Amniotic stem cell (primary cell): Measurements from ENCODE around the gene PTGDS.

Experiments
- DNase-seq: peaks from one replicate; lab custom pipeline; 2025; lab: John Stamatoyannopoulos, UW

Gene PTGDS

GRCh38 chr9:136973618-136974617, 3.4 kb upstream of the PTGDS start:
- DNase-seq, result no peak

GRCh38 chr9:136974817-136975535, 2.3 kb upstream of the PTGDS start:
- DNase-seq, result no peak

- no peak for DNase-seq
Observed at GRCh38 chr9:136975644-136976043, 1.7 kb upstream of the PTGDS start.

- DNase-seq, result no peak
Observed at GRCh38 chr9:136977649-136978072, 357 bp downstream of the PTGDS start.

- DNase-seq, result no peak
Observed at GRCh38 chr9:136978073-136978864, 965 bp downstream of the PTGDS start.

GRCh38 chr9:136978865-136979544, 1.7 kb downstream of the PTGDS start:
- DNase-seq, result no peak

- DNase-seq, result no peak
Observed at GRCh38 chr9:136979769-136980587, 2.7 kb downstream of the PTGDS start.

GRCh38 chr9:136980669-136981478, 3.6 kb downstream of the PTGDS start:
- no peak for DNase-seq

GRCh38 chr9:136981588-136982231, 4.4 kb downstream of the PTGDS start:
- no peak for DNase-seq

GRCh38 chr9:136982232-136983051, 5.1 kb downstream of the PTGDS start, which contains the start of gene LCNL1:
TSS of gene LCNL1 (plus strand) at chr9:136982993. CDS start at chr9:136983587, 594 bp downstream.
- no peak for DNase-seq

GRCh38 chr9:136983167-136983566, 5.9 kb downstream of the PTGDS start:
- no peak for DNase-seq

GRCh38 chr9:136983656-136984314, 6.5 kb downstream of the PTGDS start:
- DNase-seq, result no peak

- no peak for DNase-seq
Observed at GRCh38 chr9:136984464-136985026, 7.2 kb downstream of the PTGDS start.

GRCh38 chr9:136985027-136985602, 7.8 kb downstream of the PTGDS start:
- DNase-seq, result no peak

- DNase-seq, result no peak
Observed at GRCh38 chr9:136985853-136986252, 8.5 kb downstream of the PTGDS start.

- DNase-seq, result no peak
Observed at GRCh38 chr9:136988872-136989271, 11.6 kb downstream of the PTGDS start.
